WTC11 (cell line): ENCODE results near the gene ZDHHC8. TPM values are rescaled to one million over a fixed set of nuclear protein-coding genes. Genes with fewer than 3 reads are reported as not detected.

Experiments used
- ATAC-seq: fragments of 200-7000 bp; cut with Tn5 transposase; 2 replicates; pipeline ENCODE4 v1.10.0; 2021; ENCODE audit warnings: mild to moderate bottlenecking, moderate library complexity
- CTCF ChIA-PET: fragments of 300-600 bp; sonication (Branson Sonifier 250); formaldehyde crosslinking; loops from one replicate; lab custom pipeline; 2021; ENCODE audit warnings: antibody characterized with exemption; lab: Charles Lee
- POLR2A ChIA-PET: fragments of 350-600 bp; sonication (Branson Sonifier 250); formaldehyde crosslinking; loops from one replicate; lab custom pipeline; 2021; ENCODE audit warnings: antibody characterized with exemption; lab: Charles Lee
- DNase-seq: peaks from one replicate; pipeline ENCODE4 v3.0.0; 2021; ENCODE audit warnings: low spot score
- H3K27ac Mint-ChIP-seq: 2 replicates; pipeline ENCODE4 v1.8.0; 2021; ENCODE audit warnings: mixed read lengths
- H3K27me3 Mint-ChIP-seq: 2 replicates; pipeline ENCODE4 v1.8.0; 2021; ENCODE audit warnings: low read depth, mild to moderate bottlenecking, moderate library complexity, mixed read lengths
- H3K36me3 Mint-ChIP-seq: 2 replicates; pipeline ENCODE4 v1.8.0; 2021; ENCODE audit warnings: mixed read lengths
- H3K4me1 Mint-ChIP-seq: 2 replicates; pipeline ENCODE4 v1.8.0; 2022; ENCODE audit warnings: mixed read lengths
- H3K4me3 Mint-ChIP-seq: 2 replicates; pipeline ENCODE4 v1.8.0; 2021; ENCODE audit warnings: mild to moderate bottlenecking, moderate library complexity, mixed read lengths
- H3K9me3 Mint-ChIP-seq: 2 replicates; pipeline ENCODE4 v1.8.0; 2021; ENCODE audit warnings: mixed read lengths
- AR ChIP-seq: fragments of 250-450 bp; sonication (Bioruptor Pico); IDR thresholded peaks from 2 replicates; pipeline ENCODE4 v1.9.0; 2021; ENCODE audit warnings: mild to moderate bottlenecking
- ARID4B ChIP-seq: sonication (generic); formaldehyde crosslinking; IDR thresholded peaks from 2 replicates; pipeline ENCODE4 v1.8.0; 2023; ENCODE audit warnings: missing genetic modification reagents, mild to moderate bottlenecking, borderline replicate concordance
- GRHL2 ChIP-seq: fragments of 250-450 bp; sonication (Bioruptor Pico); IDR thresholded peaks from 2 replicates; pipeline ENCODE4 v1.8.0; 2022; ENCODE audit warnings: mild to moderate bottlenecking, moderate library complexity; ENCODE audit not compliant: insufficient replicate concordance, severe bottlenecking
- MAX ChIP-seq: sonication (generic); formaldehyde crosslinking; IDR thresholded peaks from 2 replicates; pipeline ENCODE4 v1.8.0; 2022; ENCODE audit warnings: mild to moderate bottlenecking, missing genetic modification reagents
- MYBL2 ChIP-seq: sonication (generic); formaldehyde crosslinking; IDR thresholded peaks from 2 replicates; pipeline ENCODE4 v1.8.1; 2023; ENCODE audit warnings: mild to moderate bottlenecking, moderate library complexity, missing genetic modification reagents
- PREB ChIP-seq: sonication (generic); formaldehyde crosslinking; IDR thresholded peaks from 2 replicates; pipeline ENCODE4 v1.8.1; 2022; ENCODE audit warnings: mild to moderate bottlenecking, missing genetic modification reagents, moderate library complexity, borderline replicate concordance
- STAT6 ChIP-seq: sonication (generic); formaldehyde crosslinking; conservative IDR thresholded peaks from 2 replicates; pipeline ENCODE4 v1.8.1; 2023; ENCODE audit warnings: mild to moderate bottlenecking, low read depth, missing genetic modification reagents, moderate library complexity
- TEAD4 ChIP-seq: sonication (generic); formaldehyde crosslinking; IDR thresholded peaks from 2 replicates; pipeline ENCODE4 v1.8.0; 2022; ENCODE audit warnings: mild to moderate bottlenecking, missing genetic modification reagents
- ZNF416 ChIP-seq: fragments of 250-450 bp; sonication (Bioruptor Pico); IDR thresholded peaks from 2 replicates; pipeline ENCODE4 v1.9.0; 2021; ENCODE audit warnings: mild to moderate bottlenecking, inconsistent platforms
- total RNA-seq: library from RNA; stranded (reverse); gene quantifications from 3 replicates; pipeline ENCODE4 v1.2.3, GENCODE V29; 2021

Gene ZDHHC8
- total RNA-seq, 1 experiment from 2014 or later, result 79.7 TPM

GRCh38 chr22:20121856-20122415, 9.7 kb upstream of the ZDHHC8 start:
- H3K4me3 Mint-ChIP-seq, result no peak overlapping the region

More at GRCh38 chr22:20121856-20122415, 9.7 kb upstream of the ZDHHC8 start:
- POLR2A ChIA-PET, result interaction anchor here (0.6 kb wide), 1 partner anchor 9 kb away, joined by 3 read pairs; no protein-coding TSS in a partner anchor
- no peak for DNase-seq
- H3K4me1 Mint-ChIP-seq, result peaks cover 13% of the 10 kb centered on the region
- no peaks in the 10 kb centered on the region for H3K9me3 Mint-ChIP-seq
- no peak for ATAC-seq
- CTCF ChIA-PET, result no interaction called here
- peaks cover 64% of the 10 kb centered on the region for H3K36me3 Mint-ChIP-seq
- TF ChIP-seq ARID4B (CRISPR knock-in tag) (no peak), GRHL2 (CRISPR knock-in tag) (no peak), MYBL2 (CRISPR knock-in tag) (no peak), TEAD4 (CRISPR knock-in tag) (no peak), STAT6 (CRISPR knock-in tag) (no peak), ZNF416 (CRISPR knock-in tag) (no peak), AR (CRISPR knock-in tag) (no peak), PREB (CRISPR knock-in tag) (no peak), MAX (CRISPR knock-in tag) (no peak)
- H3K27ac Mint-ChIP-seq, result peak overlapping the region; percentile 32; the same call in 1 of the 2 replicates
- H3K27me3 Mint-ChIP-seq, result no peaks in the 10 kb centered on the region
